ENCODE data around the gene SLC35B4.

DNA sequence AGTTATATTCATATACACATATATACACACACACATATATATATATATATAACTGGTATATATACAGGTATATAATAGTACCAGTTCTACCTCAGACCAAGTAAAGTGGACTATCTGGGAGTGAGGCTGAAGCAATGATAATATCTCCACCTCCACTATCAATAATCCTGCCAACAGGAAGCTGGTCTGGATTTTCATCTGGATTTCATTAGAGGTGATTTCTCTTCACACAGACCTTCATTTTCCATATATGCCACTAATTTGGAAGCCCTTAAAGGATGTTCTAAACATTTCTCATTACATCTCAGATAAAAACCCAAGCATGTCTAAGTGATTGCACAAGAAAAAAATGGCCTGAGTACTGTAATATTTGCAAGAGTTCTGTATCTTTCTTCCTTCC lies 1.7 kb upstream of the SLC35B4 start:
- TF ChIP-seq CTCF (IDR thresholded peaks at IDR 0.05) (no peak), POLR2A (IDR thresholded peaks at IDR 0.05) (no peak), EP300 (IDR thresholded peaks at IDR 0.05) (no peak)
